Loucy (cell line): ENCODE measurements around the gene KCTD13.
A peak's percentile ranks its signal among the peaks of the same experiment; 100 is the strongest.

Experiments used
- H2AFZ ChIP-seq: fragments of 200-600 bp; sonication (generic); 2 replicates; pipeline ENCODE4 v1.6.0; 2016; ENCODE audit warnings: antibody characterized with exemption, mild to moderate bottlenecking, low read length, moderate library complexity
- H3F3A ChIP-seq: fragments of 200-600 bp; 2 replicates; pipeline ENCODE4 v1.6.0; 2016; ENCODE audit warnings: antibody characterized with exemption, low read depth, mild to moderate bottlenecking
- H3K27me3 ChIP-seq: fragments of 200-600 bp; sonication (generic); 2 replicates; pipeline ENCODE4 v1.6.1; 2014; ENCODE audit warnings: low read length, mild to moderate bottlenecking; ENCODE audit not compliant: insufficient read depth, poor library complexity, severe bottlenecking
- H3K36me3 ChIP-seq: fragments of 200-600 bp; sonication (generic); 2 replicates; pipeline ENCODE4 v1.6.1; 2016; ENCODE audit warnings: low read length; ENCODE audit not compliant: insufficient read depth
- H3K4me1 ChIP-seq: fragments of 200-600 bp; sonication (generic); 2 replicates; pipeline ENCODE4 v1.5.1; 2014; ENCODE audit warnings: low read length, mild to moderate bottlenecking; ENCODE audit not compliant: insufficient read depth, poor library complexity, severe bottlenecking
- H3K4me2 ChIP-seq: fragments of 200-600 bp; sonication (generic); 2 replicates; pipeline ENCODE4 v1.6.0; 2014; ENCODE audit warnings: antibody characterized with exemption, low read length, low read depth, mild to moderate bottlenecking; ENCODE audit not compliant: poor library complexity, severe bottlenecking
- H3K4me3 ChIP-seq: fragments of 200-600 bp; sonication (generic); 2 replicates; pipeline ENCODE4 v1.5.1; 2014; ENCODE audit warnings: low read length, mild to moderate bottlenecking, mixed read lengths; ENCODE audit not compliant: poor library complexity, severe bottlenecking
- H3K79me2 ChIP-seq: fragments of 200-600 bp; sonication (generic); 2 replicates; pipeline ENCODE4 v1.6.1; 2014; ENCODE audit warnings: low read length; ENCODE audit not compliant: insufficient read depth
- H3K9ac ChIP-seq: fragments of 200-600 bp; sonication (generic); 2 replicates; pipeline ENCODE4 v1.6.0; 2014; ENCODE audit warnings: mild to moderate bottlenecking, low read depth, low read length, moderate library complexity; ENCODE audit not compliant: poor library complexity, severe bottlenecking
- H3K9me2 ChIP-seq: fragments of 200-600 bp; sonication (generic); replicated peaks from 2 replicates; pipeline ENCODE4 v1.6.1; 2016; ENCODE audit warnings: low read depth, low read length, mixed read lengths
- H3K9me3 ChIP-seq: fragments of 200-600 bp; sonication (generic); 2 replicates; pipeline ENCODE4 v1.6.1; 2014; ENCODE audit warnings: mild to moderate bottlenecking, antibody characterized with exemption, low read length, low read depth; ENCODE audit not compliant: insufficient read depth
- H4K20me1 ChIP-seq: fragments of 200-600 bp; sonication (generic); 2 replicates; pipeline ENCODE4 v1.6.0; 2014; ENCODE audit warnings: antibody characterized with exemption, low read length, mild to moderate bottlenecking; ENCODE audit not compliant: insufficient read depth, poor library complexity, severe bottlenecking
- CTCF ChIP-seq: fragments of 200-600 bp; sonication (generic); conservative IDR thresholded peaks from 2 replicates; pipeline ENCODE4 v1.5.1; 2014; ENCODE audit warnings: mild to moderate bottlenecking, antibody characterized with exemption, low read length
- EZH2phosphoT487 ChIP-seq: fragments of 200-600 bp; IDR thresholded peaks from 2 replicates; pipeline ENCODE4 v1.6.1; 2018; ENCODE audit warnings: antibody characterized with exemption, mild to moderate bottlenecking, moderate library complexity, borderline replicate concordance

Gene KCTD13

GRCh38 chr16:29971304-29971703, 45.3 kb upstream of the KCTD13 start:
- Histone ChIP-seq H3K9me3 (no peaks in the 10 kb centered on the region), H2AFZ (no peak overlapping the region), H3K4me1 (peaks cover 23% of the 10 kb centered on the region), H3K9me2 (no peaks in the 10 kb centered on the region), H3K27me3 (no peaks in the 10 kb centered on the region), H3K4me3 (no peak overlapping the region), H3K79me2 (peaks cover 25% of the 10 kb centered on the region), H3K9ac (no peak overlapping the region), H4K20me1 (peaks cover 22% of the 10 kb centered on the region), H3F3A (no peaks in the 10 kb centered on the region; the same call in 1 of the 2 replicates), H3K4me2 (no peak overlapping the region), H3K36me3 (0 out of 2 replicates have a peak, but pooled peaks cover 4% of the 10 kb centered on the region)
- TF ChIP-seq EZH2phosphoT487 (no peak), CTCF (no peak)

- no peaks in the 10 kb centered on the region for H3K27me3 ChIP-seq
- 0 out of 2 replicates have a peak, but pooled peaks cover 4% of the 10 kb centered on the region for H3K36me3 ChIP-seq
- no peak overlapping the region for H3K4me3 ChIP-seq
- H3K9me3 ChIP-seq, result no peaks in the 10 kb centered on the region
- no peaks in the 10 kb centered on the region for H3K9me2 ChIP-seq
- H3K9ac ChIP-seq, result no peak overlapping the region
- peaks cover 11% of the 10 kb centered on the region for H3K4me1 ChIP-seq
- TF ChIP-seq CTCF, result no peak
- TF ChIP-seq EZH2phosphoT487, result no peak
- H3F3A ChIP-seq, result no peaks in the 10 kb centered on the region; the same call in 1 of the 2 replicates
- H4K20me1 ChIP-seq, result no peaks in the 10 kb centered on the region
- H3K4me2 ChIP-seq, result no peak overlapping the region
- H3K79me2 ChIP-seq, result no peaks in the 10 kb centered on the region
- H2AFZ ChIP-seq, result no peak overlapping the region
Measured at GRCh38 chr16:29968205-29968604, 42.2 kb upstream of the KCTD13 start.

- Histone ChIP-seq H3K36me3 (0 out of 2 replicates have a peak, but pooled peaks cover 3% of the 10 kb centered on the region), H4K20me1 (no peaks in the 10 kb centered on the region), H3K9me3 (no peaks in the 10 kb centered on the region), H3K79me2 (peaks cover 6% of the 10 kb centered on the region), H3K9ac (peak overlapping the region; percentile 88), H3K4me2 (peak overlapping the region; percentile 100), H2AFZ (no peak overlapping the region), H3K9me2 (no peaks in the 10 kb centered on the region), H3F3A (no peaks in the 10 kb centered on the region), H3K4me1 (peaks cover 19% of the 10 kb centered on the region), H3K4me3 (peak overlapping the region; percentile 85), H3K27me3 (no peaks in the 10 kb centered on the region)
- TF ChIP-seq EZH2phosphoT487 (no peak), CTCF (no peak)
Measured at GRCh38 chr16:29963021-29963743, 37.2 kb upstream of the KCTD13 start.
